Mesendoderm (in vitro differentiated cells): ENCODE measurements around the gene UNC45B.
"Not testable (repeated sequence)": the region's sequence is repeated elsewhere in the genome, so short reads cannot be mapped to it uniquely, and the experiment has no call there.

ENCODE experiments used
- DNase-seq: peaks from one replicate; pipeline ENCODE4 v3.0.0; 2013
- H2AK5ac ChIP-seq: 2 replicates; pipeline ENCODE4 v1.6.1; 2013; ENCODE audit warnings: low read length, inconsistent platforms
- H2BK120ac ChIP-seq: 2 replicates; pipeline ENCODE4 v1.6.1; 2013; ENCODE audit warnings: low read depth, mild to moderate bottlenecking, low read length, moderate library complexity, mixed read lengths
- H2BK15ac ChIP-seq: replicated peaks from 2 replicates; pipeline ENCODE4 v1.6.1; 2013; ENCODE audit warnings: low read depth, mild to moderate bottlenecking, moderate library complexity
- H2BK5ac ChIP-seq: 2 replicates; pipeline ENCODE4 v1.6.1; 2013; ENCODE audit warnings: low read length, inconsistent platforms
- H3K18ac ChIP-seq: 2 replicates; pipeline ENCODE4 v1.6.1; 2013; ENCODE audit warnings: mild to moderate bottlenecking, low read length, mixed read lengths
- H3K23ac ChIP-seq: one replicate; pipeline ENCODE4 v1.6.1; 2013; ENCODE audit warnings: low read length
- H3K27ac ChIP-seq: 2 replicates; pipeline ENCODE4 v1.5.1; 2013; ENCODE audit warnings: low read depth, mild to moderate bottlenecking, inconsistent platforms, low read length, moderate library complexity
- H3K27me3 ChIP-seq: 2 replicates; pipeline ENCODE4 v1.6.1; 2013; ENCODE audit warnings: low read length, control low read depth, mild to moderate bottlenecking, inconsistent platforms; ENCODE audit not compliant: insufficient read depth, poor library complexity
- H3K36me3 ChIP-seq: 2 replicates; pipeline ENCODE4 v1.6.1; 2013; ENCODE audit warnings: low read length, inconsistent platforms; ENCODE audit not compliant: control insufficient read depth, insufficient read depth
- H3K4ac ChIP-seq: one replicate; pipeline ENCODE4 v1.6.1; 2013; ENCODE audit warnings: low read depth, mild to moderate bottlenecking, low read length, moderate library complexity
- H3K4me1 ChIP-seq: 2 replicates; pipeline ENCODE4 v1.6.1; 2013; ENCODE audit warnings: low read depth, low read length, inconsistent platforms; ENCODE audit not compliant: control insufficient read depth
- H3K4me2 ChIP-seq: 2 replicates; pipeline ENCODE4 v1.6.1; 2013; ENCODE audit warnings: low read length
- H3K4me3 ChIP-seq: 2 replicates; pipeline ENCODE4 v1.5.1; 2013; ENCODE audit warnings: mild to moderate bottlenecking, low read length
- H3K56ac ChIP-seq: one replicate; pipeline ENCODE4 v1.6.1; 2013; ENCODE audit warnings: low read length
- H3K79me1 ChIP-seq: 2 replicates; pipeline ENCODE4 v1.6.1; 2013; ENCODE audit warnings: low read length, inconsistent platforms
- H3K79me2 ChIP-seq: 2 replicates; pipeline ENCODE4 v1.6.1; 2013; ENCODE audit warnings: mild to moderate bottlenecking, low read length; ENCODE audit not compliant: control insufficient read depth, insufficient read depth
- H3K9ac ChIP-seq: 2 replicates; pipeline ENCODE4 v1.6.1; 2013; ENCODE audit warnings: low read length, inconsistent platforms
- H4K5ac ChIP-seq: one replicate; pipeline ENCODE4 v1.6.1; 2013; ENCODE audit warnings: low read length
- H4K8ac ChIP-seq: one replicate; pipeline ENCODE4 v1.6.1; 2013; ENCODE audit warnings: low read depth, mild to moderate bottlenecking, control low read depth, low read length, moderate library complexity
- WGBS: extraction: QIAGEN DNeasy Blood & Tissue Kit; methylation state at CpG from one replicate; pipeline ENCODE4 v1.1.7; 2013; ENCODE audit warnings: low lambda C conversion rate, missing lambda C conversion rate; ENCODE audit not compliant: insufficient coverage; ENCODE audit errors: extremely low coverage; 5-methylcytosine and 5-hydroxymethylcytosine counted together

UNC45B gene

GRCh38 chr17:35227546-35227945 lies 79.9 kb downstream of the UNC45B start:
- Histone ChIP-seq H3K79me2 (no peaks in the 10 kb centered on the region), H3K56ac (no peak overlapping the region), H2BK120ac (no peak overlapping the region), H3K4me2 (no peak overlapping the region), H3K9ac (no peak overlapping the region), H3K79me1 (no peaks in the 10 kb centered on the region), H3K27me3 (no peaks in the 10 kb centered on the region), H3K27ac (no peak overlapping the region), H3K4me1 (no peaks in the 10 kb centered on the region), H3K4ac (no peak overlapping the region), H3K4me3 (no peak overlapping the region), H2AK5ac (no peak overlapping the region), H3K36me3 (no peaks in the 10 kb centered on the region), H3K23ac (no peak overlapping the region), H2BK15ac (no peak overlapping the region), H3K18ac (no peak overlapping the region), H4K8ac (no peak overlapping the region), H4K5ac (no peak overlapping the region), H2BK5ac (no peak overlapping the region)
- no peak for DNase-seq
- WGBS, result no CpG with 5 or more reads among the region's 2 CpGs

- H3K18ac ChIP-seq, result no peak overlapping the region
- H2BK5ac ChIP-seq, result no peak overlapping the region
- no peak overlapping the region for H2BK15ac ChIP-seq
- WGBS, result no CpG with 5 or more reads among the region's 1 CpG
- H3K4ac ChIP-seq, result no peak overlapping the region
- no peak overlapping the region for H3K56ac ChIP-seq
- H3K23ac ChIP-seq, result no peak overlapping the region
- H3K27ac ChIP-seq, result no peak overlapping the region
- no peaks in the 10 kb centered on the region for H3K79me1 ChIP-seq
- DNase-seq, result no peak
- no peaks in the 10 kb centered on the region for H3K79me2 ChIP-seq
- no peak overlapping the region for H4K5ac ChIP-seq
- no peak overlapping the region for H4K8ac ChIP-seq
- no peak overlapping the region for H2AK5ac ChIP-seq
- no peak overlapping the region for H3K9ac ChIP-seq
- H3K4me2 ChIP-seq, result no peak overlapping the region
- H2BK120ac ChIP-seq, result no peak overlapping the region
- no peaks in the 10 kb centered on the region for H3K4me1 ChIP-seq
- H3K36me3 ChIP-seq, result no peaks in the 10 kb centered on the region
- no peak overlapping the region for H3K4me3 ChIP-seq
- no peaks in the 10 kb centered on the region for H3K27me3 ChIP-seq
Measured at GRCh38 chr17:35229638-35230037, 82.0 kb downstream of the UNC45B start.

- H2AK5ac ChIP-seq, H3K4me2 ChIP-seq, H3K4me3 ChIP-seq, H3K79me1 ChIP-seq, H3K36me3 ChIP-seq, H3K18ac ChIP-seq, DNase-seq, H3K56ac ChIP-seq, H3K27me3 ChIP-seq, H3K23ac ChIP-seq, H2BK15ac ChIP-seq, H3K79me2 ChIP-seq, H4K8ac ChIP-seq, H2BK120ac ChIP-seq, H3K9ac ChIP-seq, H4K5ac ChIP-seq, H3K4me1 ChIP-seq, H3K27ac ChIP-seq, H3K4ac ChIP-seq, H2BK5ac ChIP-seq: not testable (repeated sequence)
- WGBS, result no CpG with 5 or more reads among the region's 4 CpGs
Measured at GRCh38 chr17:35234315-35234714, 86.7 kb downstream of the UNC45B start.

GRCh38 chr17:35235289-35235688 lies 87.7 kb downstream of the UNC45B start:
- Histone ChIP-seq H4K8ac (no peak overlapping the region), H3K79me2 (no peaks in the 10 kb centered on the region), H3K9ac (no peak overlapping the region), H3K4me2 (no peak overlapping the region), H3K4ac (no peak overlapping the region), H2AK5ac (no peak overlapping the region), H3K4me1 (no peaks in the 10 kb centered on the region), H3K18ac (no peak overlapping the region), H3K56ac (no peak overlapping the region), H3K36me3 (no peaks in the 10 kb centered on the region), H2BK5ac (no peak overlapping the region), H3K79me1 (no peaks in the 10 kb centered on the region), H3K27ac (no peak overlapping the region), H3K4me3 (no peak overlapping the region), H2BK120ac (no peak overlapping the region), H3K27me3 (no peaks in the 10 kb centered on the region), H2BK15ac (no peak overlapping the region), H3K23ac (no peak overlapping the region), H4K5ac (no peak overlapping the region)
- WGBS, result no CpG with 5 or more reads among the region's 3 CpGs
- DNase-seq, result no peak

DNA sequence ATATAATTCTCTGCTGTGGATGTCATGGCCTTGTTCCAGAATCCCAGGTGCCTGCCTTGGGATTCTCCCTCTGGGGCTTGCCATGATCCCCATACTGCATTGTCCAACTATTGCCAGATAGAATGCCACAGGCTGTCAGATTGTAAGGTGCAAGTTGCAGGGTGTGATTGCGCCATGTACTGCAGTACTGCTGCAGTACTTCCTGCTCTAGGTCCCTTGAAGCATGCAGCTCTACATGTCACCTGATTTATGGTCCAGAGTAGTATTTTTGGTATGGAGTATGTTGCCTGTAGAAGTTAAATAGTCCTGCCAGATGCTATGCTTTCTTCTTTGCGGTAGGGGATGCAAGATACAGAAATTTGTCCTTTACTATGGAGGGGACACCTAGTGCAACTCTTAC lies 88.3 kb downstream of the UNC45B start:
- Histone ChIP-seq H2BK15ac (no peak overlapping the region), H3K4me2 (no peak overlapping the region), H3K9ac (no peak overlapping the region), H3K79me2 (no peaks in the 10 kb centered on the region), H3K4me1 (no peaks in the 10 kb centered on the region), H4K5ac (no peak overlapping the region), H3K36me3 (no peaks in the 10 kb centered on the region), H4K8ac (no peak overlapping the region), H3K4ac (no peak overlapping the region), H3K18ac (no peak overlapping the region), H3K23ac (no peak overlapping the region), H3K56ac (no peak overlapping the region), H3K4me3 (no peak overlapping the region), H3K79me1 (no peaks in the 10 kb centered on the region), H3K27ac (no peak overlapping the region), H2BK120ac (no peak overlapping the region), H3K27me3 (no peaks in the 10 kb centered on the region), H2AK5ac (no peak overlapping the region), H2BK5ac (no peak overlapping the region)
- no CpG with 5 or more reads among the region's 2 CpGs for WGBS
- DNase-seq, result no peak

DNA sequence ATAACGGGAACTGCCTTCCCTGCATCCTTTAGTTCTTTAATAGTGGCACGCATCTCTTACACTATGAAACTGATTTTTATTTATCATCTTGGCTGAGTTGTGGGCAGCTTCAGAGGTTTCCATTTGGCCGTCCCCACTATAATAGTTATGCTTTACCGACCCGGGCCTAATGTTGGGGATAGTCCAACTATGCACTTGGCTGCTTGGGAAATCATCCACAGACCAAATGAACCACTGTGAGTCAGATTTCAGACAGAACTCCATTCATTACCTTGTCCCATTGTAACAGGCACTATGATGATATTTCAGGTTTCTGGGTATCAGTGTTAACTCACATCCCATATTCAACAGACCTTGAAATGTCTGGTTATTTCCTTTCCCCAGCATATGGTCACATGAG lies 89.2 kb downstream of the UNC45B start:
- no CpG with 5 or more reads among the region's 5 CpGs for WGBS

More for the DNA sequence above, 89.2 kb downstream of the UNC45B start:
- no peak overlapping the region for H2BK5ac ChIP-seq
- H2BK15ac ChIP-seq, result no peak overlapping the region
- H3K79me1 ChIP-seq, result no peaks in the 10 kb centered on the region
- no peaks in the 10 kb centered on the region for H3K4me1 ChIP-seq
- no peak overlapping the region for H3K23ac ChIP-seq
- DNase-seq, result no peak
- no peaks in the 10 kb centered on the region for H3K79me2 ChIP-seq
- H3K18ac ChIP-seq, result no peak overlapping the region
- H2BK120ac ChIP-seq, result no peak overlapping the region
- no peak overlapping the region for H3K56ac ChIP-seq
- H3K4me2 ChIP-seq, result no peak overlapping the region
- H3K9ac ChIP-seq, result no peak overlapping the region
- H3K27me3 ChIP-seq, result no peaks in the 10 kb centered on the region
- H4K8ac ChIP-seq, result no peak overlapping the region
- no peak overlapping the region for H3K4ac ChIP-seq
- no peak overlapping the region for H3K27ac ChIP-seq
- H2AK5ac ChIP-seq, result no peak overlapping the region
- no peaks in the 10 kb centered on the region for H3K36me3 ChIP-seq
- no peak overlapping the region for H4K5ac ChIP-seq
- H3K4me3 ChIP-seq, result no peak overlapping the region
